HCT116 (cell line): ENCODE measurements around the gene HNF1B. TPM values are rescaled to one million over a fixed set of nuclear protein-coding genes. Genes with fewer than 3 reads are reported as not detected.

Experiments
- ATAC-seq: fragments of 200-7000 bp; cut with Tn5 transposase; 2 replicates; pipeline ENCODE4 v1.9.1; 2020; ENCODE audit warnings: mild to moderate bottlenecking, moderate library complexity
- BruUV-seq: library from RNA; stranded (reverse); fragments of 400-500 nt; replicated peaks from 2 replicates; lab custom pipeline; 2021; lab: Mats Ljungman, UMichigan
- CTCF ChIA-PET: fragments of 300-600 bp; sonication (Branson Sonifier 250); formaldehyde crosslinking; loops from one replicate; lab custom pipeline; 2021; ENCODE audit warnings: antibody characterized with exemption; lab: Charles Lee
- POLR2A ChIA-PET: fragments of 300-600, 350-600 bp; sonication (Branson Sonifier 250); formaldehyde crosslinking; loops from one replicate; lab custom pipeline; 2021; ENCODE audit warnings: antibody characterized with exemption; lab: Charles Lee
- RAD21 ChIA-PET, 2 experiments: fragments of 300-600 bp; sonication (Branson Sonifier 250); formaldehyde crosslinking; loops; one replicate each; lab custom pipeline; 2023; ENCODE audit warnings: low total read pairs in 2 of 2; ENCODE audit not compliant: uncharacterized antibody in 2 of 2, unreplicated experiment in 2 of 2, low non-redundant PET in 1 of 2; lab: Charles Lee
- DNase-seq: peaks from one replicate; pipeline ENCODE4 v3.0.0-alpha.2; 2010; ENCODE audit warnings: low read depth, low spot score
- H2AFZ ChIP-seq: fragments of 200-600 bp; shearing (Covaris generic), sonication (generic); 2 replicates; pipeline ENCODE4 v1.6.1; 2017; ENCODE audit warnings: low read depth, mixed run types, mixed read lengths, antibody characterized with exemption, low read length; ENCODE audit not compliant: poor library complexity, severe bottlenecking
- H3K27ac ChIP-seq: 2 replicates; pipeline ENCODE4 v1.5.1; 2012; ENCODE audit warnings: low read depth, low read length
- H3K27me3 ChIP-seq: fragments of 200-600 bp; sonication (generic); 2 replicates; pipeline ENCODE4 v1.6.1; 2016; ENCODE audit warnings: mixed run types, low read length, mixed read lengths; ENCODE audit not compliant: insufficient read depth
- H3K36me3 ChIP-seq, 2 experiments: fragments of 200-500 bp in 1 of 2; fragments of 200-600 bp in 1 of 2; sonication (Bioruptor generic) in 1 of 2; sonication (generic) in 1 of 2; 2 replicates each; pipeline versions ENCODE4 v1.5.1 to v1.6.1; 2014 to 2016; ENCODE audit warnings: low read length in 2 of 2, inconsistent platforms in 1 of 2, mixed read lengths in 1 of 2, mixed run types in 1 of 2; ENCODE audit not compliant: insufficient read depth in 2 of 2, control insufficient read depth in 1 of 2
- H3K4me1 ChIP-seq, 2 experiments: fragments of 200-600 bp in 1 of 2; sonication (generic) in 1 of 2; 2 replicates each; pipeline versions ENCODE4 v1.5.1 to v1.6.1; 2012 to 2017; ENCODE audit warnings: low read length in 2 of 2, inconsistent platforms in 1 of 2, mild to moderate bottlenecking in 1 of 2, mixed read lengths in 1 of 2, mixed run types in 1 of 2, moderate library complexity in 1 of 2; ENCODE audit not compliant: insufficient read depth in 2 of 2, control insufficient read depth in 1 of 2
- H3K4me2 ChIP-seq: fragments of 200-600 bp; sonication (generic); 2 replicates; pipeline ENCODE4 v1.6.1; 2017; ENCODE audit warnings: mixed run types, low read length, mixed read lengths
- H3K4me3 ChIP-seq, 2 experiments: fragments of 200-600 bp in 1 of 2; sonication (generic) in 1 of 2; replicated peaks in 1 of 2; 2 replicates each; pipeline ENCODE4 v1.5.1; 2011 to 2016; ENCODE audit warnings: low read length in 2 of 2, control low read depth in 1 of 2, low read depth in 1 of 2, mild to moderate bottlenecking in 1 of 2, mixed read lengths in 1 of 2, mixed run types in 1 of 2
- H3K79me2 ChIP-seq: fragments of 200-600 bp; sonication (generic); 2 replicates; pipeline ENCODE4 v1.6.1; 2017; ENCODE audit warnings: mild to moderate bottlenecking, mixed run types, low read length, moderate library complexity, mixed read lengths; ENCODE audit not compliant: insufficient read depth
- H3K9ac ChIP-seq: fragments of 200-600 bp; sonication (generic); 2 replicates; pipeline ENCODE4 v1.6.1; 2016; ENCODE audit warnings: low read length, mixed read lengths
- H3K9me2 ChIP-seq: fragments of 200-600 bp; sonication (generic), shearing (Covaris generic); 2 replicates; pipeline ENCODE4 v1.6.1; 2017; ENCODE audit warnings: mixed run types, mild to moderate bottlenecking, moderate library complexity; ENCODE audit not compliant: insufficient read depth
- H3K9me3 ChIP-seq, 2 experiments: fragments of 200-500 bp in 1 of 2; fragments of 200-600 bp in 1 of 2; sonication (Bioruptor generic) in 1 of 2; sonication (generic) in 1 of 2; 2 replicates each; pipeline ENCODE4 v1.6.1; 2014 to 2017; ENCODE audit warnings: low read length in 2 of 2, mixed read lengths in 2 of 2, inconsistent platforms in 1 of 2, low read depth in 1 of 2, mild to moderate bottlenecking in 1 of 2, mixed run types in 1 of 2, moderate library complexity in 1 of 2; ENCODE audit not compliant: control insufficient read depth in 1 of 2, insufficient read depth in 1 of 2
- H4K20me1 ChIP-seq: fragments of 200-600 bp; sonication (generic), shearing (Covaris generic); 2 replicates; pipeline ENCODE4 v1.6.1; 2017; ENCODE audit warnings: mixed run types, mild to moderate bottlenecking, moderate library complexity; ENCODE audit not compliant: insufficient read depth
- CEBPB ChIP-seq: IDR thresholded peaks from 2 replicates; pipeline ENCODE4 v1.6.1; 2012; ENCODE audit warnings: low read depth
- EGR1 ChIP-seq: IDR thresholded peaks from 2 replicates; pipeline ENCODE4 v1.6.1; 2012; ENCODE audit warnings: low read depth
- ELF1 ChIP-seq: IDR thresholded peaks from 2 replicates; pipeline ENCODE4 v1.6.1; 2012; ENCODE audit warnings: low read depth, borderline replicate concordance
- EZH2 ChIP-seq: fragments of 200-600 bp; sonication (generic); IDR thresholded peaks from 2 replicates; pipeline ENCODE4 v1.6.1; 2017; ENCODE audit warnings: antibody characterized with exemption, mixed run types
- FOSL1 ChIP-seq: IDR thresholded peaks from 2 replicates; pipeline ENCODE4 v1.6.1; 2012; ENCODE audit warnings: low read depth
- POLR2AphosphoS5 ChIP-seq: IDR thresholded peaks from 2 replicates; pipeline ENCODE4 v1.6.1; 2011; ENCODE audit warnings: mild to moderate bottlenecking, low read depth, low read length, moderate library complexity
- RAD21 ChIP-seq: IDR thresholded peaks from 2 replicates; pipeline ENCODE4 v1.6.1; 2012; ENCODE audit warnings: low read depth, mild to moderate bottlenecking
- SP1 ChIP-seq: IDR thresholded peaks from 2 replicates; pipeline ENCODE4 v1.6.1; 2012; ENCODE audit warnings: low read depth
- SRF ChIP-seq: IDR thresholded peaks from 2 replicates; pipeline ENCODE4 v1.6.1; 2012; ENCODE audit warnings: low read depth
- intact Hi-C: fragments of 100-400 bp; cut with micrococcal nuclease; formaldehyde crosslinking; loops from 2 replicates; pipeline ENCODE4 v1.10.0; 2022
- total RNA-seq: library from RNA; stranded (reverse); gene quantifications from one replicate; pipeline ENCODE4 v1.2.1, GENCODE V29; 2021; ENCODE audit not compliant: unreplicated experiment
- TF ChIP-seq, protein P1 (sequence below): IDR thresholded peaks from 2 replicates; pipeline ENCODE4 v1.6.1; 2012; ENCODE audit warnings: low read depth
- TF ChIP-seq, protein P2 (sequence below): IDR thresholded peaks from 2 replicates; pipeline ENCODE4 v1.6.1; 2012
- TF ChIP-seq, protein P3 (sequence below), 3 experiments: fragments of 200-600 bp in 1 of 3; sonication (generic) in 1 of 3; IDR thresholded peaks in 2 of 3; conservative IDR thresholded peaks in 1 of 3; 2 replicates each; pipeline ENCODE4 v1.5.1; 2012 to 2017; ENCODE audit warnings: low read depth in 2 of 3, low read length in 2 of 3, antibody characterized with exemption in 1 of 3, borderline replicate concordance in 1 of 3, control low read depth in 1 of 3, mild to moderate bottlenecking in 1 of 3, mixed read lengths in 1 of 3, mixed run types in 1 of 3, moderate library complexity in 1 of 3; ENCODE audit not compliant: insufficient read depth in 1 of 3

Gene HNF1B
- total RNA-seq, 1 experiment from 2014 or later = 3.6 TPM

DNA sequence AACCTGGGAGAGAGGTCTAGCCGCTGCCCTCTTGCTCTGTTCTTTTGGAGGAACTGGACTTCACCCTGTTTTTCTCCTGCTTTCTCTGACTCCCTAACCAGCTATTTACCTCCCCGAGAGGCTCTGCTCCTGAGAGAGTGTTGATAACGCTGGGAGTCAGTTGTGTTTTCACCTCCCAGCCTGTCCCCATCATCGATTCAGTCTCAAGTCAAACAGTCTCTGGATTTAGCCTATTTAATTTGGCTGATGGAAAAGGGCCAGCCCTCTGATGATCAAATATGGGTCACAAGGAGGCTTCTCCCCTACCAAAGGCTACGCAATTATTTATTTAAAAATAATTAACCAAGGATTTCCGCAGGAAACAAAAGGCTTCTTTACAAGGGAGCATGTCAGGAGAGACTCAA, 31.8 kb downstream of the HNF1B start:
- Histone ChIP-seq H3K4me3 (no peak overlapping the region), H3K9me2 (no peaks in the 10 kb centered on the region), H3K9ac (no peak overlapping the region), H3K27me3 (no peaks in the 10 kb centered on the region), H3K4me2 (no peak overlapping the region), H3K79me2 (no peaks in the 10 kb centered on the region), H3K9me3 (no peaks in the 10 kb centered on the region), H3K27ac (no peak overlapping the region), H3K4me1 (peaks cover 14 to 30% of the 10 kb centered on the region in 2 experiments), H3K36me3 (no peaks in the 10 kb centered on the region), H2AFZ (no peak overlapping the region), H4K20me1 (no peaks in the 10 kb centered on the region)
- POLR2A ChIA-PET = no interaction called here
- TF ChIP-seq ELF1 (no peak), EGR1 (no peak)
- TF ChIP-seq, protein P1, sequence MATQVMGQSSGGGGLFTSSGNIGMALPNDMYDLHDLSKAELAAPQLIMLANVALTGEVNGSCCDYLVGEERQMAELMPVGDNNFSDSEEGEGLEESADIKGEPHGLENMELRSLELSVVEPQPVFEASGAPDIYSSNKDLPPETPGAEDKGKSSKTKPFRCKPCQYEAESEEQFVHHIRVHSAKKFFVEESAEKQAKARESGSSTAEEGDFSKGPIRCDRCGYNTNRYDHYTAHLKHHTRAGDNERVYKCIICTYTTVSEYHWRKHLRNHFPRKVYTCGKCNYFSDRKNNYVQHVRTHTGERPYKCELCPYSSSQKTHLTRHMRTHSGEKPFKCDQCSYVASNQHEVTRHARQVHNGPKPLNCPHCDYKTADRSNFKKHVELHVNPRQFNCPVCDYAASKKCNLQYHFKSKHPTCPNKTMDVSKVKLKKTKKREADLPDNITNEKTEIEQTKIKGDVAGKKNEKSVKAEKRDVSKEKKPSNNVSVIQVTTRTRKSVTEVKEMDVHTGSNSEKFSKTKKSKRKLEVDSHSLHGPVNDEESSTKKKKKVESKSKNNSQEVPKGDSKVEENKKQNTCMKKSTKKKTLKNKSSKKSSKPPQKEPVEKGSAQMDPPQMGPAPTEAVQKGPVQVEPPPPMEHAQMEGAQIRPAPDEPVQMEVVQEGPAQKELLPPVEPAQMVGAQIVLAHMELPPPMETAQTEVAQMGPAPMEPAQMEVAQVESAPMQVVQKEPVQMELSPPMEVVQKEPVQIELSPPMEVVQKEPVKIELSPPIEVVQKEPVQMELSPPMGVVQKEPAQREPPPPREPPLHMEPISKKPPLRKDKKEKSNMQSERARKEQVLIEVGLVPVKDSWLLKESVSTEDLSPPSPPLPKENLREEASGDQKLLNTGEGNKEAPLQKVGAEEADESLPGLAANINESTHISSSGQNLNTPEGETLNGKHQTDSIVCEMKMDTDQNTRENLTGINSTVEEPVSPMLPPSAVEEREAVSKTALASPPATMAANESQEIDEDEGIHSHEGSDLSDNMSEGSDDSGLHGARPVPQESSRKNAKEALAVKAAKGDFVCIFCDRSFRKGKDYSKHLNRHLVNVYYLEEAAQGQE = no peak
- DNase-seq (no peak), ATAC-seq (no peak)
- CTCF ChIA-PET = no interaction called here
- RAD21 ChIA-PET = no interaction called here
- BruUV-seq = no TSS peak
- intact Hi-C loops = no loop called here

DNA sequence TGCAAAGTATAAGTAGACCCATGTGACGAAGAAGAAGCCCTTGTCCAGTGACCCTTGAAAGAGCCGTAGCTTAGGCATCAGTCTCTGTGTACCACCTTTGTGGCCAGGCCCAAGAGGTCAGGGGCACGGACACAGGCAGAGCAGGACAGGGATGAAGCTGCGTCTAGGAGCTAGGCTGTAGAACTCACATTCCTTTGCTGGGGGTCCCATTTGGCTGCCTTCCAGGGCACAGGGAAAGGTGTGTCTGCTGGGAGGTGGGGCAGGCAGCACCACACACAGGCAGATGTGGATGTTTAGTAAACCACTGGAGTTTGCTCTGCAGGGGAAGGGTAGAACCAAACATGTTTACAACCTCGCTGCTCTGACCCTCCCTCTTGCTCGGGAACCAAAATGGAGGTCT, 33.7 kb downstream of the HNF1B start:
- no peak overlapping the region for H2AFZ ChIP-seq
- H3K4me2 ChIP-seq = no peak overlapping the region
- H3K79me2 ChIP-seq = no peaks in the 10 kb centered on the region
- BruUV-seq = no TSS peak
- no peaks in the 10 kb centered on the region for H3K9me3 ChIP-seq
- CTCF ChIA-PET = no interaction called here
- no peak overlapping the region for H3K4me3 ChIP-seq
- H4K20me1 ChIP-seq = no peaks in the 10 kb centered on the region
- H3K9me2 ChIP-seq = no peaks in the 10 kb centered on the region
- no peaks in the 10 kb centered on the region for H3K36me3 ChIP-seq
- DNase-seq (no peak), ATAC-seq (no peak)
- no peak overlapping the region for H3K9ac ChIP-seq
- no peaks in the 10 kb centered on the region for H3K27me3 ChIP-seq
- POLR2A ChIA-PET = no interaction called here
- H3K27ac ChIP-seq = no peak overlapping the region
- RAD21 ChIA-PET = no interaction called here
- H3K4me1 ChIP-seq = peaks cover 7 to 18% of the 10 kb centered on the region in 2 experiments
- intact Hi-C loops = no loop called here
- TF ChIP-seq CEBPB (no peak), FOSL1 (no peak), SRF (no peak), SP1 (no peak), POLR2AphosphoS5 (no peak), RAD21 (no peak), EZH2 (no peak), ELF1 (no peak)
- TF ChIP-seq, protein P1 = no peak
- TF ChIP-seq, protein P2, sequence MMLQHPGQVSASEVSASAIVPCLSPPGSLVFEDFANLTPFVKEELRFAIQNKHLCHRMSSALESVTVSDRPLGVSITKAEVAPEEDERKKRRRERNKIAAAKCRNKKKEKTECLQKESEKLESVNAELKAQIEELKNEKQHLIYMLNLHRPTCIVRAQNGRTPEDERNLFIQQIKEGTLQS = no peak
- TF ChIP-seq, protein P3, sequence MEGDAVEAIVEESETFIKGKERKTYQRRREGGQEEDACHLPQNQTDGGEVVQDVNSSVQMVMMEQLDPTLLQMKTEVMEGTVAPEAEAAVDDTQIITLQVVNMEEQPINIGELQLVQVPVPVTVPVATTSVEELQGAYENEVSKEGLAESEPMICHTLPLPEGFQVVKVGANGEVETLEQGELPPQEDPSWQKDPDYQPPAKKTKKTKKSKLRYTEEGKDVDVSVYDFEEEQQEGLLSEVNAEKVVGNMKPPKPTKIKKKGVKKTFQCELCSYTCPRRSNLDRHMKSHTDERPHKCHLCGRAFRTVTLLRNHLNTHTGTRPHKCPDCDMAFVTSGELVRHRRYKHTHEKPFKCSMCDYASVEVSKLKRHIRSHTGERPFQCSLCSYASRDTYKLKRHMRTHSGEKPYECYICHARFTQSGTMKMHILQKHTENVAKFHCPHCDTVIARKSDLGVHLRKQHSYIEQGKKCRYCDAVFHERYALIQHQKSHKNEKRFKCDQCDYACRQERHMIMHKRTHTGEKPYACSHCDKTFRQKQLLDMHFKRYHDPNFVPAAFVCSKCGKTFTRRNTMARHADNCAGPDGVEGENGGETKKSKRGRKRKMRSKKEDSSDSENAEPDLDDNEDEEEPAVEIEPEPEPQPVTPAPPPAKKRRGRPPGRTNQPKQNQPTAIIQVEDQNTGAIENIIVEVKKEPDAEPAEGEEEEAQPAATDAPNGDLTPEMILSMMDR (IDR thresholded peaks at IDR 0.05 in 2 of 3, conservative IDR thresholded peaks at IDR 0.05 in 1 of 3; ENCODE audit: borderline replicate concordance in 1 of 3, insufficient read depth in 1 of 3, low read depth in 2 of 3, low read length in 2 of 3) = no peak
